ENCODE measurements around the gene PIK3CB.

PIK3CB gene

DNA sequence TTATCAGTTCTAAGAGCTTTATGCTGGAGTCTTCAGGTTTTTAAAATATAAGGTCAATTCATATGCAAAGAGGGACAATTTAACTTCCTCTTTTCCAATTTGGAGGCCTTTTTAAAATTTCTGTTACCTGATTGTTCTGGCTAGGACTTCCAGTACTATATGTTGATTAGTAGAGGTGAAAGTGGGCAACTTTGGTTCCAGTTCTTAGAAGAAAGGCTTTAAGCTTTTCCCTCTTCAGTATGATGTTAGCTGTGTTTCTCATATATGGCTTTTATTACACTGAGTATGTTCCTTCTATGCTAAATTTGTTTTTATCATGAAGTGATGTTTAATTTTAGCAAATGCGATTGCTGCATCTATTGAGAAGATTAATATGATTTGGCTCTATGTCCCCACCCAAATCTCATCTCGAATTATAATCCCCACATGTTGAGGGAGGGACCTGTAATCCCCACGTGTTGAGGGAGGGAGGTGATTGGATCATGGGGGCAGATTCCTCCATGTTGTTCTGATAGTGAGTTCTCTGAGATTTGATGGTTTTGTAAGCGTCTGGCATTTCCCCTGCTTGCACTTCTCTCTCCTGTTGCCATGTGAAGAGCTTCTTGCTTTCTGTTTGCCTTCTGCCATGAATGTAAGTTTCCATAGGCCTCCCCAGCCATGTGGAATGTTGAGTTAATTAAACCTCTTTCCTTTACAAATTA lies 192.4 kb downstream of the PIK3CB start:
- no peak overlapping the region for H3K4me3 ChIP-seq (ENCODE audit: low read depth, low read length)
- TF ChIP-seq, protein P1, sequence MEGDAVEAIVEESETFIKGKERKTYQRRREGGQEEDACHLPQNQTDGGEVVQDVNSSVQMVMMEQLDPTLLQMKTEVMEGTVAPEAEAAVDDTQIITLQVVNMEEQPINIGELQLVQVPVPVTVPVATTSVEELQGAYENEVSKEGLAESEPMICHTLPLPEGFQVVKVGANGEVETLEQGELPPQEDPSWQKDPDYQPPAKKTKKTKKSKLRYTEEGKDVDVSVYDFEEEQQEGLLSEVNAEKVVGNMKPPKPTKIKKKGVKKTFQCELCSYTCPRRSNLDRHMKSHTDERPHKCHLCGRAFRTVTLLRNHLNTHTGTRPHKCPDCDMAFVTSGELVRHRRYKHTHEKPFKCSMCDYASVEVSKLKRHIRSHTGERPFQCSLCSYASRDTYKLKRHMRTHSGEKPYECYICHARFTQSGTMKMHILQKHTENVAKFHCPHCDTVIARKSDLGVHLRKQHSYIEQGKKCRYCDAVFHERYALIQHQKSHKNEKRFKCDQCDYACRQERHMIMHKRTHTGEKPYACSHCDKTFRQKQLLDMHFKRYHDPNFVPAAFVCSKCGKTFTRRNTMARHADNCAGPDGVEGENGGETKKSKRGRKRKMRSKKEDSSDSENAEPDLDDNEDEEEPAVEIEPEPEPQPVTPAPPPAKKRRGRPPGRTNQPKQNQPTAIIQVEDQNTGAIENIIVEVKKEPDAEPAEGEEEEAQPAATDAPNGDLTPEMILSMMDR (IDR thresholded peaks at IDR 0.05; ENCODE audit: low read depth, low read length, missing control alignments): no peak
- no peak for DNase-seq (ENCODE audit: low read depth)

GRCh38 chr3:138640537-138640936 lies 194.2 kb downstream of the PIK3CB start:
- TF ChIP-seq, protein P1 (IDR thresholded peaks at IDR 0.05; ENCODE audit: low read depth, low read length, missing control alignments): no peak
- DNase-seq (ENCODE audit: low read depth): no peak
- no peak overlapping the region for H3K4me3 ChIP-seq (ENCODE audit: low read depth, low read length)

- TF ChIP-seq, protein P1 (IDR thresholded peaks at IDR 0.05; ENCODE audit: low read depth, low read length, missing control alignments): no peak
- no peak for DNase-seq (ENCODE audit: low read depth)
- no peak overlapping the region for H3K4me3 ChIP-seq (ENCODE audit: low read depth, low read length)
Observed at GRCh38 chr3:138638641-138639040, 196.1 kb downstream of the PIK3CB start.

DNA sequence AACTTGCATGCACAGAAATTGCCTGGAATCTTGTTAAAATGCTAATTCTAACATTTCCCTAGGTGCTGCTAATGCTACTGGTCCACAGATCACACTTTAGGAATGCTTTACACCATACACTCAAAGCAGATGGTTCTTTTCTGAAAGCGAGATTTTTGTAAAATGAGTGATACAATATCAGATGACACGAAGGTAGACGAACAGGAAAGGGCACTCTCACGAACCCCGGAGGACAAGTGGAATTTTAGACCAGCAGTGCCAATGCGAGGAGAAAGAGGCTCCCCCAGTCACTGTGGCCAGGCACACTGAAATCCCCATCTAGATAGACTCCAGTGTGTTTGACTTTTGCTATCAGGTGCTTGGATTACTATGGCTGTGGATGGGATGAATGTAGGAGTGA lies 205.2 kb downstream of the PIK3CB start:
- TF ChIP-seq, protein P1 (IDR thresholded peaks at IDR 0.05; ENCODE audit: low read depth, low read length, missing control alignments): no peak
- H3K4me3 ChIP-seq (ENCODE audit: low read depth, low read length): no peak overlapping the region
- DNase-seq (ENCODE audit: low read depth): no peak

GRCh38 chr3:138625707-138626365 lies 208.9 kb downstream of the PIK3CB start:
- TF ChIP-seq, protein P1 (IDR thresholded peaks at IDR 0.05; ENCODE audit: low read depth, low read length, missing control alignments): no peak
- H3K4me3 ChIP-seq (ENCODE audit: low read depth, low read length): no peak overlapping the region
- DNase-seq (ENCODE audit: low read depth): no peak

DNA sequence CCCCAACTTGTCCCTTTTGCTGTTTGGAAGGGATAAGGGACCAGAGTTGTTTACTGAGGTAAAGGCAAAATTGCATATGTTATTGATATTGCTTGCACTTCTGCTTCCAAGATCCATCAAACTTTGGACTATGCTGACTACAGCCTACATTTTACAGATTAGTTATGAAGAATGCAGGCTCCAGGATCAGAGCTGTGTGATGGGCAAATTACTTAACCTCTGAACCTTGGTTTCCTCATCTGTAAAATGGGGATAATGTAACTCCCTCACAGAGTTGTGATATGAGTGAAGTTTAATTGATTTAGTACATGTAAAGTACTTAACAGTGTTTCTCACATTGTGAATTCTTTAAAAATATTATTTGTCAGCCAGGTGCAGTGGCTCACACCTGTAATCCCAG lies 210.2 kb downstream of the PIK3CB start:
- no peak overlapping the region for H3K4me3 ChIP-seq (ENCODE audit: low read depth, low read length)
- TF ChIP-seq, protein P1 (IDR thresholded peaks at IDR 0.05; ENCODE audit: low read depth, low read length, missing control alignments): no peak
- no peak for DNase-seq (ENCODE audit: low read depth)

- no peak for DNase-seq (ENCODE audit: low read depth)
- no peak overlapping the region for H3K4me3 ChIP-seq (ENCODE audit: low read depth, low read length)
- TF ChIP-seq, protein P1 (IDR thresholded peaks at IDR 0.05; ENCODE audit: low read depth, low read length, missing control alignments): no peak
Observed at GRCh38 chr3:138620431-138620830, 214.3 kb downstream of the PIK3CB start.
